Vagina (tissue), 2 donors: ENCODE data around the gene STAB1. TPM values are rescaled to one million over a fixed set of nuclear protein-coding genes. Genes with fewer than 3 reads are reported as not detected.

Source experiments
- DNase-seq, 2 donors: peaks; one replicate each; pipeline ENCODE4 v3.0.0-alpha.2; 2017; ENCODE audit errors: extremely low spot score in 2 of 2
- H3K27ac ChIP-seq: fragments of 200-600 bp; sonication (generic); one replicate; pipeline ENCODE4 v1.5.1; 2019
- H3K27me3 ChIP-seq: fragments of 200-600 bp; sonication (generic); one replicate; pipeline ENCODE4 v1.5.1; 2019
- H3K36me3 ChIP-seq, 2 donors: fragments of 200-600 bp; sonication (generic); one replicate each; pipeline ENCODE4 v1.5.1; 2017 to 2019
- H3K4me1 ChIP-seq: fragments of 200-600 bp; sonication (generic); one replicate; pipeline ENCODE4 v1.5.1; 2019
- H3K4me3 ChIP-seq, 2 donors: fragments of 200-600 bp; sonication (generic); 1 replicate in 1 of 2; 2 replicates in 1 of 2; pipeline ENCODE4 v1.5.1; 2016 to 2019
- H3K9me3 ChIP-seq: fragments of 200-600 bp; sonication (generic); one replicate; pipeline ENCODE4 v1.5.1; 2019
- CTCF ChIP-seq, 3 experiments: fragments of 450-650 bp in 2 of 3; fragments of 200-600 bp in 1 of 3; sonication (generic) in 1 of 3; IDR thresholded peaks; one replicate each; pipeline ENCODE4 v1.5.1; 2017 to 2019; ENCODE audit warnings: antibody characterized with exemption in 3 of 3, mild to moderate bottlenecking in 2 of 3, moderate library complexity in 2 of 3
- POLR2A ChIP-seq, 2 donors: fragments of 450-650 bp; IDR thresholded peaks; one replicate each; pipeline ENCODE4 v1.6.1; 2017; ENCODE audit warnings: antibody characterized with exemption in 2 of 2, mild to moderate bottlenecking in 2 of 2, moderate library complexity in 2 of 2
- POLR2AphosphoS5 ChIP-seq, 2 donors: sonication (generic); formaldehyde crosslinking; IDR thresholded peaks; one replicate each; pipeline ENCODE4 v1.9.0; 2017; ENCODE audit warnings: antibody characterized with exemption in 2 of 2, mild to moderate bottlenecking in 2 of 2, low read depth in 1 of 2; ENCODE audit not compliant: insufficient read depth in 1 of 2
- intact Hi-C: fragments of 100-400 bp; cut with DNase I; formaldehyde crosslinking; loops from one replicate; pipeline ENCODE4 v1.15.1; 2023
- total RNA-seq: library from RNA; depleted of rRNA; stranded (reverse); fragments of >200 nt; gene quantifications from one replicate; pipeline ENCODE4 v1.2.3, GENCODE V29; 2016

The STAB1 gene
- total RNA-seq, 1 donor from 2014 or later: 124 TPM

GRCh38 chr3:52537165-52537620 lies 42.1 kb downstream of the STAB1 start:
- Histone ChIP-seq H3K4me3 (peak overlapping the region; percentile 67 to 74), H3K27ac (peak overlapping the region; percentile 62), H3K9me3 (no peaks in the 10 kb centered on the region), H3K27me3 (no peaks in the 10 kb centered on the region), H3K4me1 (peaks cover 80% of the 10 kb centered on the region), H3K36me3 (no peaks in the 10 kb centered on the region)
- intact Hi-C loops: loop anchor here (10.0 kb wide), 1 partner anchor 62 kb away; no protein-coding TSS in a partner anchor
- DNase-seq: no peak
- no peak for TF ChIP-seq POLR2AphosphoS5 (IDR thresholded peaks at IDR 0.05; ENCODE audit: insufficient read depth in 1 of 2, low read depth in 1 of 2)
- TF ChIP-seq POLR2A (IDR thresholded peaks at IDR 0.05): no peak
- TF ChIP-seq CTCF (IDR thresholded peaks at IDR 0.05): no peak

- H3K4me1 ChIP-seq: peaks cover 73% of the 10 kb centered on the region
- no peaks in the 10 kb centered on the region for H3K27me3 ChIP-seq
- no peaks in the 10 kb centered on the region for H3K9me3 ChIP-seq
- peak in 1 of 2 donors; percentile 77 for DNase-seq
- intact Hi-C loops: loop anchor here (10.0 kb wide), 1 partner anchor 63 kb away; no protein-coding TSS in a partner anchor
- peak overlapping the region; percentile 67 to 74 for H3K4me3 ChIP-seq
- H3K36me3 ChIP-seq: no peaks in the 10 kb centered on the region
- TF ChIP-seq POLR2AphosphoS5 (IDR thresholded peaks at IDR 0.05; ENCODE audit: insufficient read depth in 1 of 2, low read depth in 1 of 2) (no peak), POLR2A (IDR thresholded peaks at IDR 0.05) (no peak), CTCF (IDR thresholded peaks at IDR 0.05) (no peak)
- H3K27ac ChIP-seq: peak overlapping the region; percentile 62
Observed at GRCh38 chr3:52537726-52538421, 42.7 kb downstream of the STAB1 start.

GRCh38 chr3:52539010-52539653 lies 44.0 kb downstream of the STAB1 start:
- Histone ChIP-seq H3K36me3 (no peaks in the 10 kb centered on the region), H3K27me3 (no peaks in the 10 kb centered on the region), H3K9me3 (no peaks in the 10 kb centered on the region), H3K4me1 (peaks cover 68% of the 10 kb centered on the region), H3K27ac (no peak overlapping the region), H3K4me3 (no peak overlapping the region)
- intact Hi-C loops: loop anchor here (10.0 kb wide), 1 partner anchor 64 kb away; no protein-coding TSS in a partner anchor
- TF ChIP-seq CTCF (IDR thresholded peaks at IDR 0.05) (no peak), POLR2AphosphoS5 (IDR thresholded peaks at IDR 0.05; ENCODE audit: insufficient read depth in 1 of 2, low read depth in 1 of 2) (no peak), POLR2A (IDR thresholded peaks at IDR 0.05) (no peak)
- no peak for DNase-seq

GRCh38 chr3:52541050-52541449 lies 45.9 kb downstream of the STAB1 start:
- H3K36me3 ChIP-seq: no peaks in the 10 kb centered on the region
- no peak for DNase-seq
- no peaks in the 10 kb centered on the region for H3K9me3 ChIP-seq
- intact Hi-C loops: no loop called here
- H3K27ac ChIP-seq: no peak overlapping the region
- no peak overlapping the region for H3K4me3 ChIP-seq
- TF ChIP-seq POLR2AphosphoS5 (IDR thresholded peaks at IDR 0.05; ENCODE audit: insufficient read depth in 1 of 2, low read depth in 1 of 2) (no peak), CTCF (IDR thresholded peaks at IDR 0.05) (no peak), POLR2A (IDR thresholded peaks at IDR 0.05) (no peak)
- H3K27me3 ChIP-seq: no peaks in the 10 kb centered on the region
- H3K4me1 ChIP-seq: peaks cover 48% of the 10 kb centered on the region

- H3K27ac ChIP-seq: no peak overlapping the region
- H3K9me3 ChIP-seq: no peaks in the 10 kb centered on the region
- no peak for TF ChIP-seq POLR2A (IDR thresholded peaks at IDR 0.05)
- no peak for TF ChIP-seq CTCF (IDR thresholded peaks at IDR 0.05)
- TF ChIP-seq POLR2AphosphoS5 (IDR thresholded peaks at IDR 0.05; ENCODE audit: insufficient read depth in 1 of 2, low read depth in 1 of 2): no peak
- H3K27me3 ChIP-seq: no peaks in the 10 kb centered on the region
- intact Hi-C loops: no loop called here
- peaks cover 0 to 26% of the 10 kb centered on the region in 2 donors for H3K36me3 ChIP-seq
- H3K4me3 ChIP-seq: no peak overlapping the region
- DNase-seq: no peak
- H3K4me1 ChIP-seq: peaks cover 17% of the 10 kb centered on the region
Observed at GRCh38 chr3:52544937-52545336, 49.8 kb downstream of the STAB1 start.
